Activated T-helper 1 cell treated with Interleukin-2 at 50 U/mL for 16 hours (primary cell): ENCODE measurements around the gene PTCHD1.

Experiments used
- DNase-seq: peaks from one replicate; pipeline ENCODE4 v3.0.0-alpha.2; 2020; ENCODE audit warnings: low read depth

The PTCHD1 gene

DNA sequence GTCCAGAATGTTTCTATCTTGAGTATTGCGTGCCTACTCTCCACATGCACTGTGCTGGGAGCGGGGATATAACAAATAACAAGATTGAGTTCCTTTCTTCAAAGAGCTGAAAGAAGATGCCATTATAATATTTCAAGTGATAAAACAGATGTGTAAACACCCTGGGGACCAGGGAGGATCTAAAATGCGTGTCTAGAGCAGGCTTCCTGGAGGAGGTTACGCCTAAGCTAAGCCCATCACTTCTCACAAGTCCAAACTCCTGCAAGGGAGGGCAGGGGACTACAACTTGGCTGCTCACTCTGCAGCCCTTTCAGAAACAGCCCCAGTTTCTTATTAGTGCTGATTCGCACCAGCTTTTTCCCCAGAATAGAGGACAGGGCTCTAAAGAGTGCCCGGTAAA is 21.5 kb downstream of the PTCHD1 start:
- DNase-seq = no peak

DNA sequence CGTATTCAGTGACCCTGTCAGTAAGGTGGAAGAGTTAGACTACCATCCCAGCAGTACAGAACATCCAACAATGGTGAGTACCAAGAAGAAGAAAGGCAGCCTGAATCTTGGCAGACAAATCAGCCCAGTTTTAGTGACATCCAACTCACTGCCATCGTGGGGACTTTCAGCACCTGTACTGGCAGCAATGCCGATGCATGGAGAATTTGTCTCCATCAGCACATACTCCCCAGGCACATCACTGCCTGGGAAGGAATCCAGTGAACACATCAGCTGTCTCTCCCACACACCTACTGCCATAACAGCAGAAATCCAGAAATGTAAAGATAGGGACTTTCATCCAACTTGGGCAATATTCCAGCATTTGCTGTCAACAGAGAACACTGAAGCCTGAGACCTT is 29.8 kb downstream of the PTCHD1 start:
- no peak for DNase-seq

DNA sequence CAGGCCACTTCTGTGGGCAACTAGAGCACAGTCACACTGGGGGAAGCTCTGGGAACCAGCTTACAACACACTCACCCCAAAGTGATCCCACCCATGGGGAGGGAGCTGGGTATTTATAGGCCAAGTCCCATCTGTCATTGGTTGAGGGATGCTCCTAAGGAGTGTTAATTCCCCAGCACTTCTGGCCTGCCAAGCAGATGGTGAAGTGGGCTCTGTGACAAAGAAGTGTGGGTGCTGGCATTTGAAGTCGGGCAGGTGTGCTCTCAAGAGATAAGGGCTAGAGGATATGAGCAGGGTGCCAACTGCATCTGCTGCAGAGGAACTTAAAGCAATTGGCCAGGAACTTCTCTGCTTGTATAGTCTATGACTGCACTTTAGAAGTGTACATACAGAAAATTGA is 30.9 kb downstream of the PTCHD1 start:
- DNase-seq = no peak

DNA sequence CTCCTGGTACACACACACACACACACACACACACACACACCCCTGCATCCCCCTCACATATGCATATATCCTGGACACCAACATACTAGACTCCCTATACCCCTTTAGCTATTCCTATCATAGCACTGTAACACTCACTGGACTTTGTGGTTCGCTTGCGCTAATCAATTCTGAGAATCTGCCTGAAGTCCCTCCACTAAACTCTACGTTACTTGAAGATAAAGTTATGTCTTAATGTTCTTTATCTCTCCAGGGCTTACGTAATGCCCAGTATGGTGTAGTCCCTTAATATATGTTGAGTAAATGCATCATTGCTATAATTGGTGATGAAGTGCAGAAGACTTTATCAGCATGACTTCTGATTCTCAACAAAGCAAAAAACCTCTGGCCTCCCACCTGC is 32.3 kb downstream of the PTCHD1 start:
- no peak for DNase-seq

DNA sequence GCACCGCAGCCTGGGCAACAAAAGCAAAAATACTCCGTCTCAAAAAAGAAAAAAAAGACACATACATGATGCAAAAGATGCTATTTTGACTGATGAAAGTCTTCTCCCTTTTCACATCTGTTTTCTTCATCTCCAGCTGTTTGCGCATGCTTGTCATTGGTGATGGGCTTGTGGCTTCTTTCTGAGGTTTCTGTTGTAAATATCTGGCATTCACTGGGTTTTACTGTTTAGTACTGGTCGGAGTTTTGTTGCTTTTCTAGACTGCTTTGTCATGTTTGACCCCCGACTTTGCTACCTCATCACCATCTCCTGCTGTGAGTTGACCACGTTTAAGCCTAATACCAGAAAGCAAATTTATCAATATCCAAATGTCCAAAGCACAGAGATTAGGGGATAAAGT is 34.4 kb downstream of the PTCHD1 start:
- no peak for DNase-seq

DNA sequence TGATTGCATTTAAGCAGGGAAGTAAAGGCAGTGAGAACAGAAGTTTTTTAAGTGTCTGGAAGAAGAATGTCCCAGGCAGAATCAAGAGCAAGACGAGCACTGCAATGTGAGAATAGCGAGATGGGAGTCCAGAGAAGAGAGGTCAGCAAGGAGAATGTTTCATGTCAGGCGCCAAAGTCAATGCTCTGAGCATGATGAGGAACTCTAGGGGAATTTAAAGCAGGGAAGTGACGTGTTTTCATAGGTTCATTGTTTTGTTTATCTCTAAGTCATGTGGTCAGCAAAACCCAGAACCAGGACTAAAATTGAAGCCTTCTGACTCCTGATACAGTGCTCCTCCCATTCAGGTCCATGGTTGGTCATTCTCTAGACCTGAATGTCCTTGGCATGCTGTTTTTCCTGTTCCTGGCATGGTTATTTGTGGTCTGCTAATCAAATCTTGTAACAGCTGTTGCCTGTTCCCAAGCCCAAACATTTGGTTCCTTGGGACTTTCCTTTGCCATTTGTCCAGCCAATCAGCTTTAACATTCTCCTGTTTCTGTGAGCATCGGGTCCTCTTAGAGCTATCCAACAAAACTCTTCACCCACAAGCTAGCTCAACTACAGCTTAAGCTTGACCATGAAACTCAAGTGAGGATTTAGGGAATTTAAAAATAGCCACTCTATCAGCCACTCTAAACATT is 37.7 kb downstream of the PTCHD1 start:
- no peak for DNase-seq

DNA sequence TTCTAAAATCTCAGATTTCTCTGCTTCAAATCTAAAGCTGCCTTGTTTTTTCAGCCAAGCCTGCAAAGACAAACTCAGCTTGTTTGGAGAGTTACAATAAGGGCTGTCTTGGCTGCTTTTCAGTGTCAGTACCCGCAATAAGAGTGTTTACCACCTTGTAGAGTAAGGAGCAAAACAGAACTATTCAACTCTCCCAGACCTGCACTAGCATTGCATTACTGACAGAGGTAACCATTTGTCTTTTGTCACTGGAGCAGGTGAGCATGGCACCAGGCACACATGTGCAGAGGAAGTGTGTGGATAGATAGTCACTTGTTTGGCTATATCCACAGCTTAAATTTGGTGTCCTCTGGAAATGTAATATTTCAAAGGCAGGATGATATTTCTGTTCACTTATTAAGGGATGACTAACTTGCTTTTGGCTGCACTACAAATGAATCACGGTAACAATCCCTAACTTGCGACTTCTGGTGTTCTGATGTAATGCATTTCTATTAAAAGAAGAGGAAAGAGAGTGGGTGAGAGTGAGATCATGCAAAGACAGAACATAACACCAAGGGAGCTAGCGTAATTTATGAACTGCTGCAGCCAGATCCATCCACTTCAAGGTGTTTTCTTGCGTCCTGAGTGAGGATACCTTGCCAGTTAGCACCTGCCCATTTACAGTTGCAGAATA is 38.6 kb downstream of the PTCHD1 start:
- DNase-seq = no peak

DNA sequence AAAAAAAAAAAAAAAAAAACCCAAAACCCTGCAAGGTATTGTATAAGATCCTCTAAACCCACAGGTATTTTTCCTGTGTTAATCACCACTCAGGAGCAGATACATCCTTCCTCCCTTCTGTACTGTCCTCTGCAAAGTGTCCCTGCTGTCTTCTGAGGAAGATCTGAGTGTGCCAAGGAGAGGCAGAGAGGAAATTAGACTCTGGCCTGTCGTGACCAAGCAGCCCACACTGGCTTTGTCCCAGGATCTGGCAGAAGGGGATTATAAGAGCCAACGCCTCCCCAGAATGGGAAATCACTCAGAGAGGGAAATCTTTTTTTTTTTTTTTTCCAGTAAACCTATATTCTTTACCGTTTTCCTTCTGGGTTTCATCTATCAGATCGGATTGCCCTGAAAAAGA is 39.6 kb downstream of the PTCHD1 start:
- DNase-seq = no peak

DNA sequence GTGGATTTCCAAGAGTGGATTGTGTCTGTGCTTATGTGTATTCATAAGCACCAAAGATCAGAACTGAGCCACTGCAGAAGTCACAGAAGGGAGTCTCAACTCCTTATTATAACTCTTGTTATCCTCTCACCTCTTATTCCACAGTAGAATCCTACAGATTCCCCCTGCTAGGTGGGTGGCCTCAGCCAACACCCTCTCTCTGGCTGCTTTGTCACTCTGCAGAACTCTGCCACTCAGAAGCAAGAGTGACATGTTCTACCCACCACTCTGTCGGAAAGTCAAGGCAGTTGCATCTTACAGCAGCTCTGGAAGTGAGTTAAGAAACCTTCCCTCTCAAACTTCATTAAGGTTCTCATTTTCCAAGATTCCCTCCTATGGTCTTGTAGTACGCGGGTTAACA is 41.9 kb downstream of the PTCHD1 start:
- no peak for DNase-seq

DNA sequence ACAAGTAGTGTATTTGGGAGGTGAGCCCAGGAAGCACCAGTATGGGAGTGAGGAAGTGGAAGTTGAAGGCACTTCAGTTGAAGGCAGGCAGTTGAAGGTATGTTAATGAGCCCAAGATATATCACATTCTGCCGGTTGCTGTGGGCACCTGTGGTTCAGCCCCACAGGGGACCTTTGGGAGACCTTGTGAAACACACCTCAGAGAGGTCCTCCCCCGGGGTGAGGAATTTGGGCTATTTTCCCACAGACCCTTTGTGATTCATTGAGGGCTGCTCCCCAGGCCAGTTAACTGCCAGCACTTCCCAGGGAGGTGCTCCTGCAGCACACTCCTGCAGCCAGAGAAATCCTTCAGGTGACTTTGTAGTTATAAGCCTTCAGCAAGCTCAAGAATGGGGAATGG is 45.9 kb downstream of the PTCHD1 start:
- no peak for DNase-seq

DNA sequence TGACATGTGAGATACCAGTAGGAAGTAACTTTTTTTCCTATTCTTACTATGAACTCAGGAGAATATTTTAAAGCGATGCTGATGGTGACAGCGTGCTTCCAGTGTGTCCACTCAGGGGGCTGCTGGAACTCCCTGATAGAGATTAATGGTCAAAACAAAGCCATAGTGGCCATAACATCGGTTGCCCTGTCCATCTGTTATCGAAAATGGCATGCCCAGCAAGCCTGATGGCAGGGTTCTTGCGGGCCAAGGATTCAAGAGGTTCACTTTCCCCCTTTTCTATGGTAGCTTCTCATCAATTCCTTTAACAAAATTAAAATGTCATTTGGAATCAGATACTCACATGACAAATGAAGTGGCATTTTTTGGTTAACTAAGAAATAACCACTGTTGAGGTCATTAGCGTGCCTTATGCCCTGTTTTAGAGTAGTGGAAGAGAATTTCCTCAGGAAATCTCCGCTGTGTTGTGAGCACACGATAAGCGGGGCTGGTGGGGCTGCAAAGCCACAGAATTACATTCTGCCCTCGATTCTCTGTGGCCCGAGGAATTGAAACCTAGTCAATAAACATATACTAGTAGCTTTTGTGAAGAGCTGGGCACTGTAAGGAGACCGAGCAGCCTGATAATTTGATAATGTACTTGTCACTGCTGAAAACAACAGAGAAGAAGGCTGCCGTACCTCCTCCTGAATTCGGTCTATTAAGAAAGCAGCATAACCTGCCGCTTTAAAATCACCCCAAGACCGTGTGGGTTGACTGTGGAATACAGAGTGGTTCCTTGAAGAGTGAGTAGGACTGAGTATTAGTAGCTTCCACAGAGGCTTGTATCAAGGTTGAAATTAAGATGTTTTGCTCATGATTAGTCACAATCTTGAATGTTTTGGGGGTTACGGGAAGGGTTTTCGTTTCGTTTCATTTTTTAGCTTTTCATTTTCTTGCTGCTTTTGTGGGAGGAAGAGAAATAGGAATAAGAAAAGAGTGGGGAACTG is 46.7 kb downstream of the PTCHD1 start:
- no peak for DNase-seq

DNA sequence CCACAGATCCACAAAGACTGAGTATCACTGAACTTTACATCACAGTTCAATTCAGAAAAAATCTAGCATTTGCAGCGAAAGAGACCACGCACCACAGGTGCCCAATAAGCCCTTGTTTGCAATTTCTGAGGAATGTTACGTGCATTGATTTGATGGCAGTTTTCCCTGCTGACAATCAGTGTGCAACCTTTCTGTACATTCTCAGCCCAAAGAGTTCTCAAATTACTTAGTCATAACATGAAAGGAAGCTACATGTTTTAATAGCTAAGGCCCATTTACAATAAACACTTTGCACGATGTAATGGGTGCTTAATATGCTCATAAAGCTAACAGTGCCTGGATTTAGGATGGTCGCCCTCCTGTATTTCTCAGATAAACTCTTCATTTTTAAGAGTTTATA is 47.9 kb downstream of the PTCHD1 start:
- no peak for DNase-seq

DNA sequence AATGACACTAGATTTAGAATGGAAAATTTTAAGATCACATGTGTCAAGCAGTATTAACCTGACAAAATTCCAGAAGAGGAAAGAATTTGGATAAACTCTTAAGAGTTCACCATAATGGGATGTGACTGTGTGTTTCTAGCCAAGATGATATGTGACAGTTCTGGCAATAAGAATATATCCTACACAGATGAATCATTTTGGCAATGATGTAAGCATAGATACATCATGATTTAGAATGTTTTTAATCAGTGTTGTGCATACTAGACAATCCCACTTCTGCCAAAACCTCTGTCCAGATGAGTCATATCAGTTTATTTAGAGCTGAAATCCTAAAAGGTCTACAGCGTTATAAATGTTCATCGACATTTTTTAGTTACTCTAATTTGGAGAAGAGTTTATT is 48.8 kb downstream of the PTCHD1 start:
- DNase-seq = no peak

DNA sequence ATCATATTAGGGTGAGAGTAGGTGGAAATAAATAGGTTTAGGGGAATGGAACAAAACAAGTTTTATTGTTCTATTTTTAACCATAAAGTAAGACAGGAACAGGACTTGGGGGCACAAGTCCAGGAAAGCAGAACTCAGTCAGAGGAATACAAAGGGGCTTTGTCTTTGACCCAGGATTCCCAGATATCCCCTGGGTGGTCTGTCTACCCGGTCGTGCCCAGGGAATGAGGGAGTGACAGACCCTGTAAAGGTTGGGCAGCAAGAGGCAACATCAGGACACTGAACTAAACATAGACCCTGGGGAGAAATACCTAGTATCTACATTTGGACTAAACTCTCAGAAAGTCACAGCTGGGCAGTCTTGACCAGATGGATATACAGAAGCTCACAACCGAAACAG is 50.6 kb downstream of the PTCHD1 start:
- DNase-seq = no peak

DNA sequence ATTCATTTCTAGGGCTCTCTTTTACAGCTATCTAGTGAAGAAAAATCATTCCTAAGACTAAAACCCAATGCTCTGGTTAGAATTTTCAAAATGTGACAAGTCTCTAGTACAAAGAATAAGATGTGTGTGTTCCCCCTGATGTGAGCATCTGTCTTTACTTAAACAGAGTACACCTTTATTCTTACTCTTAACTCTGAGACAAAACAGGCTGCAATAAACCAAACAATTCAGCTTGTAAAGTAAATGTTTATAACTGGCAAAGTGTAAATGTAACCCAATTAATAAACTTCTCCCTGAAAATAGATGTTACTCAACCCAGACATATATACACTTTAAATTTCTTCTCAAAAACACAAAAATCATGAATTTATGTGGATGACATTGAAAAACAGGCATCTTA is 51.6 kb downstream of the PTCHD1 start:
- no peak for DNase-seq

DNA sequence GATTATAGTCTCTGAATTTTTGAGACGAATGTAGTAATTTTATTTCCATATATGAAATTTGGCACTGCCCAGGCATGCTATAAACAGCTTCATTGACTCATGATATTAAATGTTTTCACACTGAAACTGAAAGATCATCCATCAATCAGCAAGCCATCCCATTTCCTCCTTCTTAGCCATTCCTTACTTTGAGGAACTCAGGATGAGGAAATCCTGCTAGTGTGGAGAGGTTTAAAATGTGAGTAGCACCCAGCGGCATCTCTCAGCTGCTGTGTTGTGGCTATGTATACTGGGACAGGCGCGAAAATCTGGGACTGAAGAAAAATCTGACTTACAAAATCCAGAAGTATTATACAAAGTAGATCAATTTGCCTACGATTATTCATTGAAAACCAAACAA is 52.1 kb downstream of the PTCHD1 start:
- DNase-seq = no peak

DNA sequence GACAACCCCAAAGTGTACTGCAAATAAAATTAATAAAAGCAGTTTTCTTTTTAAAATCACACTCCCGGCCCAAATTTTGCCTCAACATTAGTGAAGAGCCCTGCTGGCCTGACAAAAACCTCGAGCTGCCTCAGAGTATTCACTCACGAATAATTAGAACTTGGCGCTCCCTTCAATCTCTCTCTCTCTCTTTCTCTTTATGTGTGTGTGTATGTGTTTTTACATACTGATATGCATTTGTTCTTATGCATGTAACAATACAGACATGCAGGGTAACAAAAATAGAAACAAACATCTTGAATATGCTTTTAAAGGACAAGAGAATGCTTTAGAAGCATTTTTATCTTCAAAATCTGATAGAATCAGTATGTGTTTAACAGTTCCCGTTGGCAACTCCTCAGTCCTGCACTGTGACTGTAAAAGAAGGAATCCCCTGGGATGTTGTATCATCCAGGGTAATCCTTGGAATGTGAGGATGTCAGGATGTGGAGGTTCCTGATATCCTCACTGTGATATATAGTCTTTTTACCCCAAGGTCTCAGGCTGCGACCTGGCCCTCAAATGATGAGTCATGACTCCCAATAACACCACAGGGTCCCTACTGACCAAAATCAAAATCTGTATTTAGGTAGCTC is 53.0 kb downstream of the PTCHD1 start:
- DNase-seq = no peak

DNA sequence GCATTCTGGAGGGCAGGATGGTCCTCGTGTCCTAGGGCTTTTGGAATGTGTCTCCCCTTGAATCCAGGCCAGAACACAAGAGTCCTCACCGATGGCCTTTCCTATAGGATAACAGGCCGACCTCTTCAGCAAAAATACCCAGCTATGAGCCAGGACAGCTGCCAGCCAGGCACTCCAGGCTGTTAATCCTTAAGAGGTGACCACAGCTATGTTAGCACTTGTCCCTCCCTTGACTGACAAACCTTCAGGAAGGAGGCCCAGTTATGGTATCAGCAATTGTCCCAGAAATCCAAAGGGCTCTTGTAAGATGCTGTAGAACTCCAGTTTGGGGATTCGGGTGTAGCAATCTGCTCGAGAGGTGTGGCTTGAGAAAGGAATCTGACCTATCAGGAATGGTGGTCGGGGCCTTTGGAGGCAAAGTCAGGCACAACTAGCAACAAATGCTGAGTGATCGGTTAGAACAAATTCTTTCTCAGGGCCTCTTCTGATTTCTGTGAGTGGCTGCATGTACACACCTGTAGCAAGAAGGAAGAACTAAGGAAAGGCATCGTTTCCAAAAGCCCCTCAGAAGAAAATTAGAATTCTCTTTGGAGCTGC is 54.6 kb downstream of the PTCHD1 start:
- no peak for DNase-seq

DNA sequence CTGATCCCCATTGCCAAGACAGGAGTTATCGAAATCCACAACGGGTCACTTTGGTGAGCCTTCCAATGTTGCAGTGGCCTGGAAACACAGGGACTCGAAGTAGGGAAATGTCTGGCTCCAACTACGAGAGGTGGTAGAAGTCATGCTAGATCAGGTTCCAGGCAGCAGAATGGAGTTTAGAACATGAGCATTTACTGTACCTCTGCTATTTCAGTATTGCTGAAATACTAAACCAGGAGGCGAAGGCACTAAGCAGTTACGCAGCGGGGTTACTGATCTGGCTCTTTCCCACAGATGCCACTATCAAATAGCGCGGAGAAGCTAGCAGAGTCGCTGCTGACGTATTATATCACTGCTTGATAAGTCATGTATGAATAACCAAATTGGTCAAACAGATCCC is 56.3 kb downstream of the PTCHD1 start:
- DNase-seq = no peak

DNA sequence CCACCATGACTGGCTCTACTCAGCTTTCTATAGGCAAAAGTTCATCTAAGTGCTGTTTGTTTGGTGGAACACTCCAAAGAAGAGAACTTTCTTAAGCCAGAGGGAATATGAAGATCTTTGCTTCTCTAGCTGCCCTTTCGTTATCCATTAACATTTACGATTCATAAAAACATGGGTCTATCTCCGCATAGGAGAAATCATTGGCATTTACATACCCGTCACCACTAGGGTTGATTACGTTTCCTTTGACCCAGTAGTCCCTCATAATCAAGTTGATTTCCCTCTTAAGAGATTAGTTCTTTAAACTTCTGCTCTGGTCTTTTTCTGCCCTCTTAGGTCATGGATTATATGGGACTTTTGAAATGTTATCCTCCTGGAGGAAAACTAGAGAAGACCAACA is 57.5 kb downstream of the PTCHD1 start:
- DNase-seq = no peak

DNA sequence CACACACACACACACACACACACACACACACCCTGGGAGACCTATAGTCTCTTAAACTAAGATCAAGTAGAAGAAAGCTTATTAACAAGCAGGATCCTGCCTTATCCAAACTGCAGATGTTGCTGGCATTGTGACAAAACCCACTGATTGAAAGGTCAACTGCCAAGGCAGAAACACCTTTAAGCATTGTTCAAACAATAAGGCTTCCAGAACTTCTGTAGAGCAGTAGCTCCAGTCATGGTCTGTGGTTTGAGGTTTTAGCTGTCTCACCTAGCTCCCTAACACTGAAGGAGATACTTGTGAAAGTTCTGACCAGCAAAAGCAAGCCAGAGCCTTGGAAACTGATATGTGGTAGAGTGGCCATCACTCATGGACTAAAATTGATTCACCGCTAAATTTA is 59.8 kb downstream of the PTCHD1 start:
- DNase-seq = no peak

DNA sequence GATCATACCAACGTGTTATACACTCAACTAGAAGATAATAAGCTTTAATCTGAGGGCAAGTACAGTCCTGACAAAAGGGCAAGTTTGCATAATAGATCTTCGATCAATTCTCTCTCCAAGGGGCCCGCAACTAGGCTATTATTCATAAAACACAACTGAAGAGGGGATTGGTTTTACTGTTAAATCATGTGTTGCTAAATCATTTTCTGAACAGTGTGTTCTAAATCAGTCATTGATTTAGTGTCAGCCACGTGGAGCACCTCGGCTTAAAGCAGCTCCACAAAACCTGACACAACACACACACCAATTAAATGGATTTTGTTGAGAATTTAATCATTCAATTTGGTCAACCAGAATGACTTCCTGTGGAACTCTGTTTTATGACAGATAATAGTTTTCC is 61.6 kb downstream of the PTCHD1 start:
- no peak for DNase-seq
